22Rv1 (cell line): ENCODE results near the gene BANP.

Source experiments
- ZFX ChIP-seq: fragments of 450-650 bp; IDR thresholded peaks from 2 replicates; pipeline ENCODE4 v1.6.1; 2017; ENCODE audit warnings: antibody characterized with exemption, borderline replicate concordance
- TF ChIP-seq, protein P1 (sequence below): fragments of 450-650 bp; IDR thresholded peaks from 2 replicates; pipeline ENCODE4 v1.5.1; 2017; ENCODE audit warnings: mild to moderate bottlenecking

DNA sequence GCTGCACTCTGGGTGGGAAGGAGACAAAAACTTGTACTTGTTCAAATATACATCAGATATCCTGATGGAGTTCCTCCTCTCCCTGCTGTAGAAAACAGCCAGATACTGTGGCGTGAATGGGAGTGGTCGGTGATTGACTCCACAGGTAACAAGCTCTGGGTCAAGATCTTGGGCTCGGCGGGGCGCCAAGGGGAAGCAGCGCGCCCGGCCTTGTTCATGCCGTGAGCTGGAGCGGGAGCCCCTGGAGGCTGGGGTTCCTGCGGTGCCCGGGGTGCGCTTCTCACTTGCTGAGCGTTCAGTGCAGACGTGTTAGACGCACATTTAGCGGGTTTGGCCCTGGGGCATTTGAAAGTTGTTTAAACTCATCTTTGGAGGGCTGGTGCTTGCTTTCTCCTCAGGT lies 44.4 kb downstream of the BANP start:
- TF ChIP-seq, protein P1, sequence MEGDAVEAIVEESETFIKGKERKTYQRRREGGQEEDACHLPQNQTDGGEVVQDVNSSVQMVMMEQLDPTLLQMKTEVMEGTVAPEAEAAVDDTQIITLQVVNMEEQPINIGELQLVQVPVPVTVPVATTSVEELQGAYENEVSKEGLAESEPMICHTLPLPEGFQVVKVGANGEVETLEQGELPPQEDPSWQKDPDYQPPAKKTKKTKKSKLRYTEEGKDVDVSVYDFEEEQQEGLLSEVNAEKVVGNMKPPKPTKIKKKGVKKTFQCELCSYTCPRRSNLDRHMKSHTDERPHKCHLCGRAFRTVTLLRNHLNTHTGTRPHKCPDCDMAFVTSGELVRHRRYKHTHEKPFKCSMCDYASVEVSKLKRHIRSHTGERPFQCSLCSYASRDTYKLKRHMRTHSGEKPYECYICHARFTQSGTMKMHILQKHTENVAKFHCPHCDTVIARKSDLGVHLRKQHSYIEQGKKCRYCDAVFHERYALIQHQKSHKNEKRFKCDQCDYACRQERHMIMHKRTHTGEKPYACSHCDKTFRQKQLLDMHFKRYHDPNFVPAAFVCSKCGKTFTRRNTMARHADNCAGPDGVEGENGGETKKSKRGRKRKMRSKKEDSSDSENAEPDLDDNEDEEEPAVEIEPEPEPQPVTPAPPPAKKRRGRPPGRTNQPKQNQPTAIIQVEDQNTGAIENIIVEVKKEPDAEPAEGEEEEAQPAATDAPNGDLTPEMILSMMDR: no peak
- no peak for TF ChIP-seq ZFX
